Stimulated activated naive CD8-positive, alpha-beta T cell treated with anti-CD3 and anti-CD28 coated beads, Interleukin-15, Interleukin-2, amounts not matched to agents 100 ng/mL and 50 ng/mL, for 24 hours (primary cell): ENCODE data around the gene ZMIZ1.

Experiments
- H3K27ac Mint-ChIP-seq: one replicate; pipeline ENCODE4 v1.8.0; 2021; ENCODE audit warnings: mild to moderate bottlenecking, mixed read lengths
- H3K27me3 Mint-ChIP-seq: one replicate; pipeline ENCODE4 v1.8.0; 2021; ENCODE audit warnings: mixed read lengths
- H3K36me3 Mint-ChIP-seq: one replicate; pipeline ENCODE4 v1.8.0; 2021; ENCODE audit warnings: low read depth, mixed read lengths
- H3K4me1 Mint-ChIP-seq: one replicate; pipeline ENCODE4 v1.8.0; 2021; ENCODE audit warnings: low read depth, mixed read lengths
- H3K4me3 Mint-ChIP-seq: one replicate; pipeline ENCODE4 v1.8.0; 2021; ENCODE audit warnings: mild to moderate bottlenecking, mixed read lengths
- H3K9me3 Mint-ChIP-seq: one replicate; pipeline ENCODE4 v1.8.0; 2021; ENCODE audit warnings: mixed read lengths

ZMIZ1 gene

DNA sequence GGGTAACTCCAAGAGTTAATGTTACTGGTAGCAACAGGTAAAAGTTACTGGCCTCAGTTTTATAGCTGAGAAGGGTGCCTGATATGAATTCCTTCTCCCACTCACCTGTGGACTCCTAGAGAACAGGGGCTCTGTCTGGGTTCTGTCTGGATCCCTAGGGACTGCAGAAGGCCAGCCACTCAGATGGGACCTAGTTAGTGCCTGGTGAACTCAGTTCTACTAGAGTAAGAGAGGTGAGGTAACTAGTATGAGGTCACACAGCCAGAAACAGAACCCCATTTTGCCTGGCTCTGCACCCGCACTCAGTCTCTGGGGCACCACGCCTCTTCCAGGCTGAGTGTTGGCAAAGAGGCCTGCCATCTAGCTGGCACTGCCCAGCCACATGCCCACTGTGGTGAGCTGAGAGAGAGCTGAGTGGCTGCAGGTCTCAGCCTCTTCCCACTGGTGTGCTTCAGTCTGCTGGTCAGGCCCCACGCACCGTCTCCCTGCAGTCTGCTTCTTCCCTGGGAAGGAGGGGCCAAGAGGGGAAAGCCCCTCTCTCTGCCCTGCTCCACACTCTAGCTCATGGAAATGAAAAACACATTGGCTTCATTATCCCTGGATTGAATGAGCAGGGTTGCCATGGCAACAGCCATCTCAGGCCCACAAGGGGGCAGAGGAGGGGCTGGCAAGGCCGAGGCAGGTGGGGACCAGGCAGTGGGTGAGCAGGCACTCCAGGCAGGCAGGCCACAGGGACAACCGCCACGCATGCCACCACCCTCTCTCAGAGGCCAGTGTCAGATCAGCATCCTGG is 110.6 kb downstream of the ZMIZ1 start:
- H3K36me3 Mint-ChIP-seq, result no peaks in the 10 kb centered on the region
- H3K27ac Mint-ChIP-seq, result no peak overlapping the region
- H3K27me3 Mint-ChIP-seq, result no peaks in the 10 kb centered on the region
- H3K9me3 Mint-ChIP-seq, result no peaks in the 10 kb centered on the region
- no peak overlapping the region for H3K4me3 Mint-ChIP-seq
- H3K4me1 Mint-ChIP-seq, result no peaks in the 10 kb centered on the region

GRCh38 chr10:79179957-79180309 is 111.2 kb downstream of the ZMIZ1 start:
- H3K4me3 Mint-ChIP-seq, result no peak overlapping the region
- H3K4me1 Mint-ChIP-seq, result no peaks in the 10 kb centered on the region
- H3K9me3 Mint-ChIP-seq, result no peaks in the 10 kb centered on the region
- no peaks in the 10 kb centered on the region for H3K27me3 Mint-ChIP-seq
- H3K36me3 Mint-ChIP-seq, result no peaks in the 10 kb centered on the region
- no peak overlapping the region for H3K27ac Mint-ChIP-seq

GRCh38 chr10:79180414-79181221 is 111.9 kb downstream of the ZMIZ1 start:
- Mint-ChIP-seq H3K4me1 (no peaks in the 10 kb centered on the region), H3K4me3 (no peak overlapping the region), H3K27me3 (no peaks in the 10 kb centered on the region), H3K9me3 (no peaks in the 10 kb centered on the region), H3K27ac (no peak overlapping the region), H3K36me3 (no peaks in the 10 kb centered on the region)

- H3K27me3 Mint-ChIP-seq, result no peaks in the 10 kb centered on the region
- H3K9me3 Mint-ChIP-seq, result no peaks in the 10 kb centered on the region
- no peaks in the 10 kb centered on the region for H3K4me1 Mint-ChIP-seq
- no peaks in the 10 kb centered on the region for H3K36me3 Mint-ChIP-seq
- no peak overlapping the region for H3K27ac Mint-ChIP-seq
- H3K4me3 Mint-ChIP-seq, result no peak overlapping the region
Measured at GRCh38 chr10:79181227-79181626, 112.5 kb downstream of the ZMIZ1 start.

DNA sequence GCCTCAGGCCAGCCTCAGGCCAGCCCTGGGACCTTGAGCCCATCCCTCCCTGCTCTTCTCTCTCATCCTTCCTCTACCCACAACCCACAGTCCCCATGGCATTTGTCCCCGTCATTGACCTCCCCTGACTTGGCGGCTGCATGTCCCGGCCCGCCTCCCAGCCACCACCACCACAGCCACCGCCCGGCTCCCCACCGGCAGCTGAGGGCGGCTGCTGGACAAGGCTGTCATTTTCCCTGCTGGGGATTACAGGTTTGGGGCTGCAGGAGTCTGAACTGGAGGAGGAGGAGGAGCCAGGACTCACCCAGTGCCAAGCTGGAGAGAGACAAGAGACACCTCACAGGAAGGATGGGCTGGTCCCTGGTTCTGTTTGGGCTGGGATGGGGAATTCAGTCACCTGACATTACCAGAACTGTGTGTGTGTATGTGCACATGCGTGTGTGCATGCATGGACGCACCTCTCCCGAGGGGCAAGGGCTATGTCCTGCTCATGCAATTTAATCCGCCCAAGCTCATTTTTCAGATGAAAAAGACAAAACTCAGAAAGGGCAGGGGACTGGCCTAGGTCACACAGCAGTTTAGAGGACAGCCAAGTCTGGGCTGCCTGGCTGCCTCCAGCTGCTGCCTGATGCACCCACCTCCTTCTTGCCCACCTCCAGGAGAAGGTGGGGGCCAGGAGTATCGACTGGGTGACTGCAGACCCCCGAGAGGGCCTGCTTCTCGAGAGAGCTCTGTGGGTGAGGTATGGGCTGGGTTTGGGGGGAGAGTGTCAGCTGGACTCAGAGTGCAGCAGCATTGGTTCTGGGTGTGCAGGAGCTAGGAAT is 113.1 kb downstream of the ZMIZ1 start:
- no peaks in the 10 kb centered on the region for H3K36me3 Mint-ChIP-seq
- no peaks in the 10 kb centered on the region for H3K9me3 Mint-ChIP-seq
- H3K4me3 Mint-ChIP-seq, result no peak overlapping the region
- no peaks in the 10 kb centered on the region for H3K4me1 Mint-ChIP-seq
- H3K27ac Mint-ChIP-seq, result no peak overlapping the region
- no peaks in the 10 kb centered on the region for H3K27me3 Mint-ChIP-seq

DNA sequence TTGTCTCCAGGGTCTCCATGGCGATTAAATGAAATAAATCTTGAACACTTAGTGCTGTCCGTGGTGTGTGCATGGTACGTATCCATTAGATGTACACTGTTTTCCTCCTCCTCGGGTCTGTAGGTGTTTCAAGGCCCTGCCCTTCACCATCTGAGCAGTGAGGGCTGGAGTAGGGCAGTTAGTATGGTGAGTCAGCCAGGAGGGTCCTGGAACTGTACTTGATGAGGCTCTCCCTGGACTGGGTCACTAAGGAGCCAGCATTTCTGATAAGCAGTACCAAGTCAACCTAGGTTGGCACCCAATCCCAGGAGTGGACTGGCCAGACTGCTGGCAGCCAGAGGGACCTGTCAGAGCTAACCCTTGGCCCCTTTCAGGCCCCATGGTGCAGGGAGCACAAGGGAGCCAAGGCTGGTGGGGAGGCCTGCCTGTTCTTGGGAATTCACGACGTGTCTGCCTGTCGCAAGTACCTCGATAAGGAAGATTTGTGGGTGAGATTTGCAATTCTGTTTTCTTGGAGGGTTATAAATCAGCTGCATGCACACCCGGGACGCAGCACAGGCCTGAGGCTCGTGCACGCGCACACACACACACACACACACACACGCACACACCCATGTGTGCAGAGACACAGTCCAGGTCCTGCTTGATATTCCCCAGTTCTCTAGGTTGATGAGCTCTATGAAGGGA is 114.2 kb downstream of the ZMIZ1 start:
- Mint-ChIP-seq H3K27ac (no peak overlapping the region), H3K9me3 (no peaks in the 10 kb centered on the region), H3K36me3 (no peaks in the 10 kb centered on the region), H3K27me3 (no peaks in the 10 kb centered on the region), H3K4me3 (no peak overlapping the region), H3K4me1 (no peaks in the 10 kb centered on the region)

DNA sequence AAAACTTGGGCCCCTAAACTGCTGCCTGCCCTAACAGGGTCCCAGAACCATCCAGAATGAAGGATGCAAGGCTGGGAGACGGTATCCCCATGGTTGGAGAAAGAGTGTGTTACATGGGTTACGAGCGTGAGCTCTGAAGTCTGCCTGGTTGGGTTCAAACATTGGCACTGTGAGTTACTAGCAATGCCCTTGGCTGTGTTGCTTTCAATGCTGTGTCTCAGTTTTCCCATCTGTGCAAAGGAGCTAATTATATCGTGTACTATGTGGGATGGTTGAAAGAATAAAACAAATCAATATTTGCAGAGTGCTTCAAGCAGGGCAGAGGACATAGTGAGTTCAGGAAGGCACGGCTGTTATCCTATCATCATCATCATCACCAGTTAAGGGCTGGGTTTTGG is 114.7 kb downstream of the ZMIZ1 start:
- no peaks in the 10 kb centered on the region for H3K36me3 Mint-ChIP-seq
- H3K4me1 Mint-ChIP-seq, result no peaks in the 10 kb centered on the region
- no peak overlapping the region for H3K4me3 Mint-ChIP-seq
- H3K27ac Mint-ChIP-seq, result no peak overlapping the region
- no peaks in the 10 kb centered on the region for H3K9me3 Mint-ChIP-seq
- no peaks in the 10 kb centered on the region for H3K27me3 Mint-ChIP-seq

DNA sequence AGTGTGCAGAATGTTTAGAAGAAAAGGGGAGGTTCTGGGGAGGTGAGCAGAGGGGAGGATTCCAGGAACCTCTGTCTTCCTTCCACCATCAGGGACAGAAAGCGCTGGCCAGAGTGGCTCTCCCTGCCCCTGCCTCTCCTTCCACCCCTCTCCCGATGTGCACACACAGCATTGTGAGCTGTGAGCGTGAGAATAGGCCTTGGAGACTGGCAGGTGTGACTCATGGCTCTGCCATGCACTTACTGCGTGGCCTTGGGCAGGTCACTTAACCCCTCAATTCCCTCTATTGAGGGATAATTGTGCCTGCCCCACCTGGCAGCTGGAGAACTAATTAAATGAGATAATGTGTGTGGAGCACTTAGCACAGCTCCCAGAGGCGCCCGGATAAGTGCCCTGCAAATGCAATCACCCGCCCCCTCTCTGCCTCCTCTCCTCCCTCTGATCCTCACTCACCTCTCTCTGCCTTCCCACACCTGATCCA is 115.4 kb downstream of the ZMIZ1 start:
- H3K4me3 Mint-ChIP-seq, result no peak overlapping the region
- no peaks in the 10 kb centered on the region for H3K36me3 Mint-ChIP-seq
- peak overlapping the region; percentile 61 for H3K27ac Mint-ChIP-seq
- H3K27me3 Mint-ChIP-seq, result no peaks in the 10 kb centered on the region
- no peaks in the 10 kb centered on the region for H3K4me1 Mint-ChIP-seq
- no peaks in the 10 kb centered on the region for H3K9me3 Mint-ChIP-seq

DNA sequence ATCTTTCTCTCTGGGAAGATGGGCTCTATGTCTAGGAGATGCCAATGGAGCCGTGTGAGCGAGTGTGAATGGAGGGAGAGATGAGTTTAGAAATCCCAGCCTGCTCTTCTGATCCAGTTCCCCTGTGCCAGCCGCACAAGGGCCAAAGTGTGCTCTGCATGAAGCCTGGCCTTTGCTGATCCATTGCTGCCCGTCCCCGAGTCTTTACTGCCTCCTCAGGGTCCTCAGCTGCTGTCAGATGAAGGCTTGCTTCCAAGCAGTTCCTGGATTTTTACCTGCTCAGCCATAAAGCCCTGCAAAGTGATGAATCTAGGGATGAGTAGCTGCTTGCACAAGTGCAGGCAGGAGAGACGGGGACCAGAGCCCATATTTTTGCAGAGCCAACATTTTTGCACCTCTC is 115.9 kb downstream of the ZMIZ1 start:
- Mint-ChIP-seq H3K9me3 (no peaks in the 10 kb centered on the region), H3K4me1 (no peaks in the 10 kb centered on the region), H3K4me3 (no peak overlapping the region), H3K36me3 (no peaks in the 10 kb centered on the region), H3K27me3 (no peaks in the 10 kb centered on the region), H3K27ac (peak overlapping the region; percentile 61)

GRCh38 chr10:79185067-79185774 is 116.5 kb downstream of the ZMIZ1 start:
- H3K36me3 Mint-ChIP-seq, result no peaks in the 10 kb centered on the region
- no peak overlapping the region for H3K4me3 Mint-ChIP-seq
- H3K27ac Mint-ChIP-seq, result no peak overlapping the region
- no peaks in the 10 kb centered on the region for H3K27me3 Mint-ChIP-seq
- H3K9me3 Mint-ChIP-seq, result no peaks in the 10 kb centered on the region
- no peaks in the 10 kb centered on the region for H3K4me1 Mint-ChIP-seq

DNA sequence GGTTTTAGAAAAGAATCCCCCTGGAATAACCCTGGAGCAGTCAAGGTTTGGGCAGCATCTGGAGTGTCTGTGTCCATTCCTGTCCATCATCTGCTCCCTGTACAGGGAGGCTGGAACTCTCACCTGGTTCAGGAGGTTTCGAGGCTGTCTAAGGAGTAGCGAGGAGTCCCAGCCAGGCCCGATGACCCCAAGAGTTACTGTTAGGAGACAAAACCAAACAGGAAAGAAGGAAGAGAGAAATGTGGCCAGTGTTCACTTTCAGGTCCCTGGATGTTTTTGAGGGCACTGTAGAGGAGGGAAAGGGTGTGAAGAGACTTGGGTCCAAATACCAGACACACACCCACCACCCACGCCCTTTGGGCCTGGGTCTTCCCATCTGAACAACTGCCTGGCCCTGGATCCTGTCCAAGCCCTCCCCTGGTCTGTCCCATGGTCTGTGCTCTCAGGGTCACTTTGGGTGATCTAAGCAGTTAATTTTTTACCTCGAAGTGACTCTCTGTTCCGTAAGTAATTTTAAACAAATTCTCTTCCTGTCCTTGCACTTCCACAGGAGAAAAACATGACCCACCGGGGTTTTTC is 117.1 kb downstream of the ZMIZ1 start:
- Mint-ChIP-seq H3K27me3 (no peaks in the 10 kb centered on the region), H3K4me1 (no peaks in the 10 kb centered on the region), H3K36me3 (no peaks in the 10 kb centered on the region), H3K4me3 (no peak overlapping the region), H3K9me3 (no peaks in the 10 kb centered on the region), H3K27ac (no peak overlapping the region)

DNA sequence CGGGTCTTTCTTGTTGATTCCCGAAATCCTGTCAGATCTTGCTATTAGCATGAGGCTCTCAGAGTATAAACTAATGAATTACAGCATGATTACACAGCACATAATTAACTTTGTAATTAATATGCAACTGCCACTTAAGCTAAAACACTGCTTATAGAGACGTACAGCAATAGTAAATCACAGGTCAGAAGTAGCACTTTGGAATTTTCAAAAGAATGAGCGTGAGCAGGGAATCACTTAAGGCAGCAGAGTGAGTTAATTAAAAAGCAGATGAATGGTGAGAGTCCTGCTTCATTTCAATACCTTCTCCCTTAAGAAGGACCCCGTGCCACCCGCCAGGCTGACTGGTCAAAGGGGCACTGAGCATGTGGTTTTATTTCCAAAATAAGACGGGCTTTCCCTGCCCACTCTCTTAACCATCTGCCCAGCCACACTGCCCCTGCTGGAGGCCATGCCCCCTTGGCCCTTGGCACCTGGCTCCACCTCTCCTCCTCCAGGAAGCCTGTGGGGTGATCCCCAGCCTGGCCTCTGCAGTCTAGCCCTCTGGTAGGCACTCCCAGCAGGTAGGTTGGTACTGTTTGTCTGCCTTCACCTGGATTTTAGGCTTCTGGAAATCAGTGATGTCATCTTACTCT is 117.8 kb downstream of the ZMIZ1 start:
- Mint-ChIP-seq H3K36me3 (no peaks in the 10 kb centered on the region), H3K4me3 (no peak overlapping the region), H3K9me3 (no peaks in the 10 kb centered on the region), H3K27ac (no peak overlapping the region), H3K4me1 (no peaks in the 10 kb centered on the region), H3K27me3 (no peaks in the 10 kb centered on the region)

GRCh38 chr10:79187121-79187940 is 118.6 kb downstream of the ZMIZ1 start:
- H3K27ac Mint-ChIP-seq, result no peak overlapping the region
- no peak overlapping the region for H3K4me3 Mint-ChIP-seq
- H3K27me3 Mint-ChIP-seq, result no peaks in the 10 kb centered on the region
- no peaks in the 10 kb centered on the region for H3K36me3 Mint-ChIP-seq
- no peaks in the 10 kb centered on the region for H3K4me1 Mint-ChIP-seq
- H3K9me3 Mint-ChIP-seq, result no peaks in the 10 kb centered on the region
